Neuronal stem cell (in vitro differentiated cells): ENCODE data around the gene PDZRN4.

Experiments used
- DNase-seq: peaks from one replicate; pipeline ENCODE4 v3.0.0-alpha.2; 2013; ENCODE audit warnings: low spot score
- H2AFZ ChIP-seq: one replicate; pipeline ENCODE4 v1.6.1; 2013; ENCODE audit warnings: mild to moderate bottlenecking, low read length, inconsistent platforms
- H2AK5ac ChIP-seq: 2 replicates; pipeline ENCODE4 v1.6.1; 2013; ENCODE audit warnings: low read depth, mild to moderate bottlenecking, inconsistent platforms, low read length, moderate library complexity, mixed read lengths
- H2BK120ac ChIP-seq: 2 replicates; pipeline ENCODE4 v1.6.1; 2013; ENCODE audit warnings: low read depth, mild to moderate bottlenecking, inconsistent platforms, low read length, moderate library complexity, mixed read lengths
- H2BK12ac ChIP-seq: one replicate; pipeline ENCODE4 v1.6.1; 2013; ENCODE audit warnings: low read length, inconsistent platforms
- H2BK15ac ChIP-seq: 2 replicates; pipeline ENCODE4 v1.6.1; 2013; ENCODE audit warnings: mild to moderate bottlenecking, low read length, inconsistent platforms, mixed read lengths
- H2BK5ac ChIP-seq: one replicate; pipeline ENCODE4 v1.6.1; 2013; ENCODE audit warnings: inconsistent platforms, mild to moderate bottlenecking, low read length, moderate library complexity
- H3K14ac ChIP-seq: one replicate; pipeline ENCODE4 v1.6.1; 2013; ENCODE audit warnings: low read length, inconsistent platforms
- H3K18ac ChIP-seq: 2 replicates; pipeline ENCODE4 v1.6.1; 2013; ENCODE audit warnings: low read length, inconsistent platforms
- H3K23ac ChIP-seq: 2 replicates; pipeline ENCODE4 v1.6.1; 2013; ENCODE audit warnings: low read depth, mild to moderate bottlenecking, mixed read lengths, low read length, inconsistent platforms; ENCODE audit not compliant: poor library complexity
- H3K27ac ChIP-seq: replicated peaks from 3 replicates; pipeline ENCODE4 v1.5.1; 2013; ENCODE audit warnings: low read length, inconsistent platforms
- H3K27me3 ChIP-seq, 3 experiments: 2 replicates each; pipeline ENCODE4 v1.6.1; 2013; ENCODE audit warnings: low read length in 3 of 3, mild to moderate bottlenecking in 2 of 3, inconsistent platforms in 1 of 3, low read depth in 1 of 3, mixed read lengths in 1 of 3, moderate library complexity in 1 of 3; ENCODE audit not compliant: control insufficient read depth in 3 of 3, insufficient read depth in 3 of 3
- H3K36me3 ChIP-seq, 2 donors: replicated peaks in 1 of 2; 2 replicates each; pipeline ENCODE4 v1.6.1; 2013; ENCODE audit warnings: low read length in 2 of 2; ENCODE audit not compliant: control insufficient read depth in 2 of 2, insufficient read depth in 2 of 2
- H3K4ac ChIP-seq: 2 replicates; pipeline ENCODE4 v1.6.1; 2013; ENCODE audit warnings: inconsistent platforms, mild to moderate bottlenecking, low read length, moderate library complexity
- H3K4me1 ChIP-seq, 2 donors: 1 replicate in 1 of 2; 2 replicates in 1 of 2; pipeline ENCODE4 v1.6.1; 2013; ENCODE audit warnings: low read length in 2 of 2, low read depth in 1 of 2; ENCODE audit not compliant: control insufficient read depth in 2 of 2, insufficient read depth in 1 of 2
- H3K4me2 ChIP-seq: one replicate; pipeline ENCODE4 v1.6.1; 2013; ENCODE audit warnings: mild to moderate bottlenecking, low read length, inconsistent platforms; ENCODE audit not compliant: insufficient read depth, poor library complexity, severe bottlenecking
- H3K4me3 ChIP-seq, 2 donors: 2 replicates each; pipeline ENCODE4 v1.5.1; 2013; ENCODE audit warnings: low read length in 2 of 2, mild to moderate bottlenecking in 2 of 2, inconsistent platforms in 1 of 2, moderate library complexity in 1 of 2
- H3K79me1 ChIP-seq: one replicate; pipeline ENCODE4 v1.6.1; 2013; ENCODE audit warnings: low read depth, mild to moderate bottlenecking, inconsistent platforms, low read length, moderate library complexity
- H3K9ac ChIP-seq: one replicate; pipeline ENCODE4 v1.6.1; 2013; ENCODE audit warnings: mild to moderate bottlenecking, low read depth, low read length, inconsistent platforms; ENCODE audit not compliant: poor library complexity
- H3K9me3 ChIP-seq, 2 donors: replicated peaks in 1 of 2; 2 replicates each; pipeline versions ENCODE3 to v1.6.1; 2013; ENCODE audit warnings: low read length in 2 of 2, mild to moderate bottlenecking in 2 of 2, inconsistent platforms in 1 of 2, low read depth in 1 of 2, mixed read lengths in 1 of 2, moderate library complexity in 1 of 2; ENCODE audit not compliant: control insufficient read depth in 2 of 2, insufficient read depth in 1 of 2
- H4K8ac ChIP-seq: one replicate; pipeline ENCODE4 v1.6.1; 2013; ENCODE audit warnings: low read depth, mild to moderate bottlenecking, inconsistent platforms, low read length, moderate library complexity
- H4K91ac ChIP-seq: one replicate; pipeline ENCODE4 v1.6.1; 2013; ENCODE audit warnings: low read length, low read depth, mild to moderate bottlenecking, inconsistent platforms; ENCODE audit not compliant: poor library complexity
- WGBS, 2 donors: extraction: QIAGEN DNeasy Blood & Tissue Kit; methylation state at CpG; one replicate each; pipeline ENCODE4 v1.1.7; 2013; ENCODE audit warnings: missing lambda C conversion rate in 2 of 2, mixed read lengths in 1 of 2; ENCODE audit not compliant: insufficient read length in 2 of 2, insufficient replicate concordance in 1 of 2; ENCODE audit errors: extremely low coverage in 2 of 2; 5-methylcytosine and 5-hydroxymethylcytosine counted together

The PDZRN4 gene

DNA sequence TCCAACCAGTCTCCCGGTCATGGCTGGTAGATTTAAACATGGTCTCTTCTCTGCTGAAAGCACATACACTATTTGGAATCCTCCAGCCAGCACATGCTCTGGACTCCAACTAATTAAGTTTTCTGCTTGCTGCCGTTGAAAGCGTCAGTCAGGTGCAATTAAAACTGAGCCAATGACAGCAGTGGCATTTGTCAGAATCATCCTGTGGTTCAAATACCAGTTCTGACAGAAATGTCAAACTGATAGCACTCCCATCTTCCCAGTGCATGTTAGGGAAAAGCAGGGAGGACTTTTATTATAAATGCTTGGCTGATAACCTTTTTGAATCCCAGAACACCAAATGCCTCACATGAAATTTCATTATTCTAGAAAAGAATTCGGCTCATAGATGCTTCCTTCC is 401.8 kb downstream of the PDZRN4 start:
- Histone ChIP-seq H3K14ac (no peak overlapping the region), H2BK15ac (no peak overlapping the region), H3K4me1 (peaks cover 0 to 3% of the 10 kb centered on the region in 2 donors), H3K36me3 (no peaks in the 10 kb centered on the region), H2BK5ac (no peak overlapping the region), H3K27me3 (no peaks in the 10 kb centered on the region), H3K9ac (no peak overlapping the region), H4K8ac (no peak overlapping the region), H2AK5ac (no peak overlapping the region), H3K23ac (no peak overlapping the region), H3K4me2 (no peak overlapping the region), H3K27ac (no peak overlapping the region), H2BK12ac (no peak overlapping the region), H2AFZ (peak overlapping the region; percentile 24), H3K4ac (no peak overlapping the region), H3K9me3 (no peaks in the 10 kb centered on the region), H2BK120ac (no peak overlapping the region), H4K91ac (no peak overlapping the region), H3K79me1 (no peaks in the 10 kb centered on the region), H3K4me3 (no peak overlapping the region), H3K18ac (no peak overlapping the region)
- DNase-seq, result no peak
- WGBS, 2 donors, result no CpG with 5 or more reads among the region's 4 CpGs

DNA sequence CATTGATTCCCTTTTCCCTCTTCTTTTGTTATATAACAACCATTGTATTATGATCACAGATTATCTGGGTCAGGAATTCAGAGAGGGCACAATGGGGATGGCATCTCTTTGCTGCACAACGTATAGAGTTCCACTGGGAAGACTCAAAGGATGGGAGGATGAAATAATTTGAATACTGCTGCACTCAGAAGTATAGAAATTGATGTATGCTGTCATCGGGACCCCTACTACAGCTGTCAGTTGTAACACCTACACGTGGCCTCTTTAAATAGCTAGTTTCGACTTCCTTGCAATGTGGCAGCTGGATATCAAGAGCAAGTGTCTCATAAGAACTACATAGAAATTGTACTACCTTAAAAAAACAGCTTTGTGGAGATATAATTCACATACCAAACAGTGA is 408.1 kb downstream of the PDZRN4 start:
- Histone ChIP-seq H3K9ac (no peak overlapping the region), H2BK15ac (no peak overlapping the region)

GRCh38 chr12:41604830-41605229 is 416.7 kb downstream of the PDZRN4 start:
- H3K4ac ChIP-seq, result no peak overlapping the region
- no peak overlapping the region for H2AK5ac ChIP-seq
- no peak overlapping the region for H3K4me2 ChIP-seq
- peaks cover 0 to 2% of the 10 kb centered on the region in 2 donors for H3K9me3 ChIP-seq
- H3K18ac ChIP-seq, result no peak overlapping the region
- H3K4me3 ChIP-seq, result no peak overlapping the region
- H3K79me1 ChIP-seq, result no peaks in the 10 kb centered on the region
- H2BK12ac ChIP-seq, result no peak overlapping the region
- no peak overlapping the region for H2BK5ac ChIP-seq
- no peak overlapping the region for H4K8ac ChIP-seq
- H3K23ac ChIP-seq, result no peak overlapping the region
- no CpG with 5 or more reads among the region's 3 CpGs for WGBS, 2 donors
- H3K14ac ChIP-seq, result no peak overlapping the region
- DNase-seq, result no peak
- no peak overlapping the region for H2BK120ac ChIP-seq
- H3K27me3 ChIP-seq, result no peaks in the 10 kb centered on the region
- H4K91ac ChIP-seq, result no peak overlapping the region
- no peaks in the 10 kb centered on the region for H3K36me3 ChIP-seq
- H2AFZ ChIP-seq, result peak overlapping the region; percentile 50
- peaks cover 14 to 20% of the 10 kb centered on the region in 2 donors for H3K4me1 ChIP-seq
- peak overlapping the region; percentile 36 for H3K27ac ChIP-seq
- no peak overlapping the region for H3K9ac ChIP-seq
- H2BK15ac ChIP-seq, result no peak overlapping the region

More for the DNA sequence above, 408.1 kb downstream of the PDZRN4 start:
- H3K14ac ChIP-seq, result no peak overlapping the region
- no peak overlapping the region for H4K8ac ChIP-seq
- H3K79me1 ChIP-seq, result no peaks in the 10 kb centered on the region
- H4K91ac ChIP-seq, result no peak overlapping the region
- no peak overlapping the region for H3K27ac ChIP-seq
- H3K27me3 ChIP-seq, result no peaks in the 10 kb centered on the region
- H3K23ac ChIP-seq, result no peak overlapping the region
- H3K4me1 ChIP-seq, result peaks cover 0 to 1% of the 10 kb centered on the region in 2 donors
- no peaks in the 10 kb centered on the region for H3K36me3 ChIP-seq
- no peak overlapping the region for H3K4me3 ChIP-seq
- H3K18ac ChIP-seq, result no peak overlapping the region
- no peak overlapping the region for H3K4me2 ChIP-seq
- DNase-seq, result no peak
- no peak overlapping the region for H3K4ac ChIP-seq
- H2BK12ac ChIP-seq, result no peak overlapping the region
- no CpG with 5 or more reads among the region's 4 CpGs for WGBS, 2 donors
- no peak overlapping the region for H2BK120ac ChIP-seq
- H3K9me3 ChIP-seq, result no peaks in the 10 kb centered on the region
- no peak overlapping the region for H2AFZ ChIP-seq
- H2AK5ac ChIP-seq, result no peak overlapping the region
- H2BK5ac ChIP-seq, result no peak overlapping the region

DNA sequence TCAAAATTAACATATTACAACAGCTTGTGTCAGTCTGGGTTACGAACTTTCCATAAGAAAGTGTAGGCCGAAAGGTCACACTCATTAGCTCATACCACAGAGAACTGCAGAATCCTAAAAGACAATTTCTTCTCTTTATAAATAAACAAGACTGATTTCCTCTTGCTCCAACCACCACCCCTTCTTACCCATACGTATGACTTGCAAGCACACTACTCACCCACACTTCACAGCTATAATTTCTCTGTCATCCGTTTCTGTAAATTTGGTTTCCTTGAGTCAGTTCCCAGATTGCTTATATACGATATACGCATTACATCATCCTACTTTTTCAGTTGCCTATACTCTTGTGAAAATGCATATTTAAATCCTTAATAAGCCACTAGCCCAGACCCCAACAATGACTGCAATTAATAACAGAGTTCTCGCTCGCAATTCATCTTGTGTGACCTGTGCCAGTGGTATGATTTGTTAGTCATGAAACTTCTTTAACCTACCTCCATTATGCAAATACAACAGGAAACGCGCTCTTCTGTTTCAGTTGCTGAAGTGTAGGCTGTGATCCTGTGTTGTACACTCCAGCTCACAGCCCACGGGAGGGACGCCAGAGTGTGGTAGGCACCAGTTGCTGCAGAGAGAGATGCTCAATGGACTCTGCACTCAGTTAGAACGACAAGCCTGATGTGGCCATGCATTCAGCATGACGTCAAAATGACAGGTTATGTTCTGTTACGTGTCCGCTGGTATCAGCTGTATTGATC is 417.6 kb downstream of the PDZRN4 start:
- Histone ChIP-seq H2BK120ac (no peak overlapping the region), H3K27ac (no peak overlapping the region), H3K79me1 (no peaks in the 10 kb centered on the region), H3K18ac (no peak overlapping the region), H3K9ac (no peak overlapping the region), H3K4me1 (peaks cover 14 to 20% of the 10 kb centered on the region in 2 donors), H3K27me3 (no peaks in the 10 kb centered on the region), H2AK5ac (no peak overlapping the region), H3K4ac (no peak overlapping the region), H2BK15ac (no peak overlapping the region), H3K9me3 (peaks cover 0 to 2% of the 10 kb centered on the region in 2 donors), H2BK12ac (no peak overlapping the region), H3K4me2 (no peak overlapping the region), H3K23ac (no peak overlapping the region), H3K36me3 (no peaks in the 10 kb centered on the region), H3K14ac (no peak overlapping the region), H4K91ac (peak overlapping the region; percentile 33), H2BK5ac (no peak overlapping the region), H3K4me3 (no peak overlapping the region), H4K8ac (no peak overlapping the region), H2AFZ (peak overlapping the region; percentile 0)
- no CpG with 5 or more reads among the region's 16 CpGs for WGBS, 2 donors
- DNase-seq, result no peak
